Transverse colon (tissue), 4 donors: ENCODE measurements around the gene ANKDD1B.

Experiments used
- CTCF ChIP-seq, 5 experiments: fragments of 200-600 bp in 3 of 5; fragments of 450-650 bp in 2 of 5; sonication (generic) in 3 of 5; IDR thresholded peaks; 1 replicate in 2 of 5; 2 replicates in 3 of 5; pipeline ENCODE4 v1.5.1; 2016 to 2017; ENCODE audit warnings: antibody characterized with exemption in 5 of 5, inconsistent platforms in 3 of 5, mild to moderate bottlenecking in 2 of 5, moderate library complexity in 1 of 5
- POLR2A ChIP-seq: fragments of 450-650 bp; IDR thresholded peaks from one replicate; pipeline ENCODE4 v1.6.1; 2016; ENCODE audit warnings: antibody characterized with exemption, mild to moderate bottlenecking, moderate library complexity
- POLR2AphosphoS5 ChIP-seq, 3 donors: sonication (generic); formaldehyde crosslinking; IDR thresholded peaks; one replicate each; pipeline ENCODE4 v1.6.1; 2016; ENCODE audit warnings: antibody characterized with exemption in 3 of 3

GRCh38 chr5:75622564-75622963 is 11.3 kb downstream of the ANKDD1B start:
- TF ChIP-seq CTCF (IDR thresholded peaks at IDR 0.05) (no peak), POLR2AphosphoS5 (IDR thresholded peaks at IDR 0.05) (peak in 2 of 3 donors; percentile 30 to 58), POLR2A (peak; percentile 26)
